Mesenchymal stem cell (in vitro differentiated cells and primary cell): ENCODE measurements around the gene TM4SF5.

ENCODE experiments used
- DNase-seq: peaks from one replicate; pipeline ENCODE4 v3.0.0-alpha.2; 2013
- H2AFZ ChIP-seq: one replicate; pipeline ENCODE4 v1.6.1; 2013; ENCODE audit warnings: low read depth, mild to moderate bottlenecking, control low read depth, inconsistent platforms, low read length, moderate library complexity
- H2AK5ac ChIP-seq: 2 replicates; pipeline ENCODE4 v1.6.1; 2013; ENCODE audit warnings: low read length, moderate library complexity, mild to moderate bottlenecking, inconsistent platforms; ENCODE audit not compliant: severe bottlenecking
- H2BK120ac ChIP-seq: one replicate; pipeline ENCODE4 v1.6.1; 2013; ENCODE audit warnings: low read depth, mild to moderate bottlenecking, inconsistent platforms, low read length, moderate library complexity
- H2BK12ac ChIP-seq, 2 experiments: one replicate each; pipeline ENCODE4 v1.6.1; 2013; ENCODE audit warnings: inconsistent platforms in 2 of 2, low read length in 2 of 2, mild to moderate bottlenecking in 2 of 2, moderate library complexity in 2 of 2, control low read depth in 1 of 2
- H2BK15ac ChIP-seq: one replicate; pipeline ENCODE4 v1.6.1; 2013; ENCODE audit warnings: mild to moderate bottlenecking, low read depth, inconsistent platforms; ENCODE audit not compliant: poor library complexity, severe bottlenecking
- H2BK5ac ChIP-seq: 2 replicates; pipeline ENCODE4 v1.6.1; 2013; ENCODE audit warnings: low read depth, mild to moderate bottlenecking, low read length, control low read depth, inconsistent platforms; ENCODE audit not compliant: poor library complexity, severe bottlenecking
- H3K14ac ChIP-seq, 2 experiments: one replicate each; pipeline ENCODE4 v1.6.1; 2013; ENCODE audit warnings: inconsistent platforms in 2 of 2, low read length in 2 of 2, control low read depth in 1 of 2, mild to moderate bottlenecking in 1 of 2, moderate library complexity in 1 of 2
- H3K18ac ChIP-seq, 2 experiments: one replicate each; pipeline ENCODE4 v1.6.1; 2013; ENCODE audit warnings: inconsistent platforms in 2 of 2, low read length in 2 of 2, control low read depth in 1 of 2, low read depth in 1 of 2, mild to moderate bottlenecking in 1 of 2
- H3K23ac ChIP-seq, 2 experiments: one replicate each; pipeline ENCODE4 v1.6.1; 2013; ENCODE audit warnings: inconsistent platforms in 2 of 2, low read length in 2 of 2, mild to moderate bottlenecking in 2 of 2, moderate library complexity in 2 of 2, control low read depth in 1 of 2
- H3K27ac ChIP-seq: 2 replicates; pipeline ENCODE4 v1.5.1; 2013; ENCODE audit warnings: mild to moderate bottlenecking, moderate library complexity, low read length, control low read depth, inconsistent platforms; ENCODE audit not compliant: poor library complexity, severe bottlenecking
- H3K27me3 ChIP-seq, 2 experiments: 2 replicates each; pipeline versions ENCODE4 v1.6.1 to v1.7.0; 2013; ENCODE audit warnings: low read length in 2 of 2, mild to moderate bottlenecking in 2 of 2, moderate library complexity in 2 of 2, control low read depth in 1 of 2, inconsistent platforms in 1 of 2; ENCODE audit not compliant: control insufficient read depth in 1 of 2, insufficient read depth in 1 of 2
- H3K36me3 ChIP-seq, 2 experiments: 2 replicates each; pipeline versions ENCODE4 v1.6.1 to v1.7.0; 2013; ENCODE audit warnings: low read length in 2 of 2, control low read depth in 1 of 2, inconsistent platforms in 1 of 2, low read depth in 1 of 2, mild to moderate bottlenecking in 1 of 2; ENCODE audit not compliant: insufficient read depth in 2 of 2, control insufficient read depth in 1 of 2
- H3K4ac ChIP-seq, 2 experiments: one replicate each; pipeline ENCODE4 v1.6.1; 2013; ENCODE audit warnings: inconsistent platforms in 2 of 2, low read length in 2 of 2, mild to moderate bottlenecking in 2 of 2, moderate library complexity in 2 of 2, control low read depth in 1 of 2, low read depth in 1 of 2
- H3K4me1 ChIP-seq: 2 replicates; pipeline ENCODE4 v1.6.1; 2013; ENCODE audit warnings: low read depth, low read length, control low read depth; ENCODE audit not compliant: control insufficient read depth, insufficient read depth
- H3K4me2 ChIP-seq: 2 replicates; pipeline ENCODE4 v1.6.1; 2013; ENCODE audit warnings: low read length, mild to moderate bottlenecking, inconsistent platforms; ENCODE audit not compliant: poor library complexity, severe bottlenecking
- H3K4me3 ChIP-seq, 2 experiments: 2 replicates each; pipeline versions ENCODE4 v1.5.1 to v1.7.0; 2013; ENCODE audit warnings: low read length in 2 of 2, mild to moderate bottlenecking in 2 of 2, control low read depth in 1 of 2, low read depth in 1 of 2; ENCODE audit not compliant: insufficient read depth in 1 of 2
- H3K79me1 ChIP-seq: replicated peaks from 2 replicates; pipeline ENCODE4 v1.6.1; 2013; ENCODE audit warnings: mild to moderate bottlenecking, control low read depth, low read length, inconsistent platforms; ENCODE audit not compliant: poor library complexity, severe bottlenecking
- H3K9ac ChIP-seq: 2 replicates; pipeline ENCODE4 v1.7.0; 2013; ENCODE audit warnings: mild to moderate bottlenecking, low read length, moderate library complexity
- H3K9me3 ChIP-seq: 2 replicates; pipeline ENCODE4 v1.7.0; 2013; ENCODE audit warnings: mild to moderate bottlenecking, low read length; ENCODE audit not compliant: control insufficient read depth
- H4K8ac ChIP-seq: one replicate; pipeline ENCODE4 v1.6.1; 2013; ENCODE audit warnings: inconsistent platforms, mild to moderate bottlenecking, low read length, moderate library complexity
- H4K91ac ChIP-seq: one replicate; pipeline ENCODE4 v1.6.1; 2013; ENCODE audit warnings: mild to moderate bottlenecking, low read length, inconsistent platforms
- WGBS: methylation state at CpG from one replicate; pipeline ENCODE4 v1.1.7; 2013; ENCODE audit warnings: mixed read lengths; 5-methylcytosine and 5-hydroxymethylcytosine counted together

The TM4SF5 gene

GRCh38 chr17:4759776-4760236 is 11.9 kb upstream of the TM4SF5 start:
- H3K9me3 ChIP-seq: no peaks in the 10 kb centered on the region
- H4K91ac ChIP-seq: no peak overlapping the region
- H2BK12ac ChIP-seq: no peak overlapping the region
- H2BK120ac ChIP-seq: no peak overlapping the region
- H3K9ac ChIP-seq: no peak overlapping the region
- H3K27me3 ChIP-seq: peaks cover 20 to 48% of the 10 kb centered on the region in 2 experiments
- no peak overlapping the region for H3K14ac ChIP-seq
- H3K36me3 ChIP-seq: no peaks in the 10 kb centered on the region
- no peaks in the 10 kb centered on the region for H3K4me1 ChIP-seq
- no peak overlapping the region for H2AK5ac ChIP-seq
- no peak overlapping the region for H2AFZ ChIP-seq
- no peak overlapping the region for H3K4ac ChIP-seq
- no peak overlapping the region for H3K4me3 ChIP-seq
- H3K23ac ChIP-seq: no peak overlapping the region
- H4K8ac ChIP-seq: no peak overlapping the region
- H3K27ac ChIP-seq: no peak overlapping the region
- WGBS: 95% methylated on average over 10 of the region's 10 CpGs
- DNase-seq: no peak
- H2BK15ac ChIP-seq: no peak overlapping the region
- no peak overlapping the region for H3K4me2 ChIP-seq
- H2BK5ac ChIP-seq: no peak overlapping the region
- no peak overlapping the region for H3K18ac ChIP-seq
- H3K79me1 ChIP-seq: no peaks in the 10 kb centered on the region

GRCh38 chr17:4764595-4764994 is 7.1 kb upstream of the TM4SF5 start:
- no peak overlapping the region for H2BK5ac ChIP-seq
- H3K18ac ChIP-seq: no peak overlapping the region
- H4K91ac ChIP-seq: no peak overlapping the region
- no peak overlapping the region for H2BK120ac ChIP-seq
- H3K9ac ChIP-seq: no peak overlapping the region
- H3K4me2 ChIP-seq: no peak overlapping the region
- peaks cover 5 to 14% of the 10 kb centered on the region in 2 experiments for H3K27me3 ChIP-seq
- DNase-seq: no peak
- WGBS: 82% methylated on average over 3 of the region's 3 CpGs
- H2BK15ac ChIP-seq: no peak overlapping the region
- no peak overlapping the region for H3K14ac ChIP-seq
- no peak overlapping the region for H3K23ac ChIP-seq
- no peak overlapping the region for H3K27ac ChIP-seq
- H2BK12ac ChIP-seq: no peak overlapping the region
- H2AK5ac ChIP-seq: no peak overlapping the region
- no peak overlapping the region for H3K4ac ChIP-seq
- H3K79me1 ChIP-seq: no peaks in the 10 kb centered on the region
- H3K36me3 ChIP-seq: no peaks in the 10 kb centered on the region
- no peak overlapping the region for H3K4me3 ChIP-seq
- no peaks in the 10 kb centered on the region for H3K4me1 ChIP-seq
- H2AFZ ChIP-seq: no peak overlapping the region
- no peak overlapping the region for H4K8ac ChIP-seq
- H3K9me3 ChIP-seq: no peaks in the 10 kb centered on the region

- Histone ChIP-seq H2BK5ac (no peak overlapping the region), H3K79me1 (no peaks in the 10 kb centered on the region), H3K9me3 (no peaks in the 10 kb centered on the region), H4K8ac (no peak overlapping the region), H3K27ac (no peak overlapping the region), H3K36me3 (no peaks in the 10 kb centered on the region), H3K14ac (no peak overlapping the region), H4K91ac (no peak overlapping the region), H3K4ac (no peak overlapping the region), H2BK12ac (no peak overlapping the region), H3K27me3 (peaks cover 9 to 15% of the 10 kb centered on the region in 2 experiments), H2BK15ac (no peak overlapping the region), H2AK5ac (no peak overlapping the region), H3K23ac (no peak overlapping the region), H3K4me1 (no peaks in the 10 kb centered on the region), H2BK120ac (no peak overlapping the region), H2AFZ (no peak overlapping the region), H3K4me3 (no peak overlapping the region), H3K4me2 (no peak overlapping the region), H3K9ac (no peak overlapping the region), H3K18ac (no peak overlapping the region)
- no peak for DNase-seq
- WGBS: 83% methylated on average over 2 of the region's 3 CpGs
These were observed 5.5 kb upstream of the TM4SF5 start for GRCh38 chr17:4766201-4766600.

- Histone ChIP-seq H3K23ac (no peak overlapping the region), H2BK5ac (no peak overlapping the region), H2BK15ac (no peak overlapping the region), H3K4me1 (no peaks in the 10 kb centered on the region), H3K14ac (no peak overlapping the region), H3K18ac (no peak overlapping the region), H3K4me3 (no peak overlapping the region), H3K4ac (no peak overlapping the region), H4K91ac (no peak overlapping the region), H4K8ac (no peak overlapping the region), H2AFZ (no peak overlapping the region), H3K79me1 (no peaks in the 10 kb centered on the region), H3K9ac (no peak overlapping the region), H3K4me2 (no peak overlapping the region), H2AK5ac (no peak overlapping the region), H3K9me3 (no peaks in the 10 kb centered on the region), H2BK120ac (no peak overlapping the region), H3K36me3 (no peaks in the 10 kb centered on the region), H2BK12ac (no peak overlapping the region), H3K27ac (no peak overlapping the region), H3K27me3 (peaks cover 14 to 20% of the 10 kb centered on the region in 2 experiments)
- WGBS: 98% methylated on average over 9 of the region's 9 CpGs
- no peak for DNase-seq
These were observed 5.0 kb upstream of the TM4SF5 start for GRCh38 chr17:4766723-4767122.
